Stimulated activated CD4-positive, alpha-beta T cell treated with anti-CD3 and anti-CD28 coated beads, Interleukin-15, amount 100 ng/mL, for 48 hours (primary cell): ENCODE data around the gene CASR.

Experiments
- DNase-seq, 2 donors: peaks; one replicate each; pipeline ENCODE4 v3.0.0-alpha.2; 2020; ENCODE audit warnings: low read depth in 2 of 2

CASR gene

DNA sequence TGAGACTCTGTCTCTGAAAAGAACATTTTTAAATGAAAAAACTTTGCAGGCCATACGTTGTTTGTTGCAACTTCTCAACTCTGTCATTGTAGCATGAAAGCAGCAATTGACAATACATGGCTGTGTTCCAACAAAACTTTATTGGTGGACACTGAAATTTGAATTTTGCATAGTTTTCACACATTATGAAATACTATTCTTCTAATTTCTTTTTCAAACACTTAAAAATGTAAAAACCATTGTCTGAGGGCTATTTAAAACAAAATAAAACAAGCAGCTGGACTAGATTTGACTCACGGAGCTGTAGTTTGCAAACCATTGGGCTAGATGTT, 123.1 kb downstream of the CASR start:
- DNase-seq = no peak

DNA sequence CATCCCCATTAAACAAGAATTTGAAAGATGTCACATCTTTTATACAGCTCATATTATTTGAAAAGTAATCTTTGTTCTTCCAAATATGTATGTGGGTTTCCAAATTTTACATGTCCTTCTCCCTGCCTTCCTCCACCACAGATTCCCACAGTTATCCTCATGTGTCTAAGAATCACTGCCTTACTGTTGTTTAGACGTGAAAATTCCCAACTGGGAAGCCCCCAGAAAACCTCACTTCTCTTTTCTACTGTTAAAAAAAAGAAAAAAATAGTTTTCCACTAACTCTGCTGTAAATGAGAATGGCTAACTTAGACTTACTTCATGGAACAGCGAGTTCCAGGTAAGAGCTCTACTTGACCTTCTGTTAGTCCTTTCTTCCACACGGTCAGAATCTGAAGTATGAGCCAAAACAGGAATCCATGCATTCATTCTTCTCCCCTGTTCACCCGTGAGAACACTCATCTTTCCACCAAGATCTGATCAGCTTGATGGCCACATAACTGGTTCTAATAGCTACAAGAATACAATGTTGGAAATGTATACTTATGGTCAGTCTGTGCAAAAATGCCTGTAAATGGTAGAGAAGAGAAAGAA, 123.7 kb downstream of the CASR start:
- DNase-seq = no peak

DNA sequence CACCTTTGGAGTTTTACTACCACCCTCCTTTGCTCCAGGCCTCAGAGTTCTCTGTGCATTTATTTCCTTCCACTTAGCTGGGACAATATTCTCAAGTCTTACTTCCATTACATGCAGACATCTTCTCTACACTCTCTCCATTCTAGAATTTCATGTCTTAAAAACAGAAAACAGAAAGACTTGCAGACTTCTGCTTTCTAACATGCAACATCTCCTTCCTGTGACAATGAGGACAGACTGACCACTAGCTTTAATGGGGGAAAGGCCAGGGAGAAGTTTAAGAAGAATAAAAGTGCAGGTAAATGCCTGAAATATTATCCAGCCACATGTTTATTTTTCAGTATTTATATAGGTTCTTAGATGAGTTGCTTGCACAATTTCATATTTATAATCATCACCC, 124.5 kb downstream of the CASR start:
- DNase-seq = no peak

DNA sequence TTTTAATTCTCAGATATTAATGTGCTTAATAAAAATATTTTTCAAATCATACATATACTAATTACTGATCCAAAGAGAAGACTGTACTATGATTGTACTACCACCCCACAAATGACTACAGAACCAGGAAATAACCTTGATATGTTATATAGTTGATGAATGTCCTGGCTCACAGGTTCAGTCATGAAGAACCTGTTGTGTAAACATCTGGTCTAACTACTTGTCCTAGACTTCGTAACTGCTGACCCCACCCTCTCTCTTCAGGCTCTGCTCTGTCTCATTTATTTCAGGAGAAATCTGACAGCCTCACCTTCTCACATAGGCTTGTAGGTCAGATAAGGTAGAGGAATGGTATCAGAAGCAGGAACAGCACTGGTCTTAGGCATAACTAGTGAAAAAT, 126.9 kb downstream of the CASR start:
- DNase-seq = no peak

DNA sequence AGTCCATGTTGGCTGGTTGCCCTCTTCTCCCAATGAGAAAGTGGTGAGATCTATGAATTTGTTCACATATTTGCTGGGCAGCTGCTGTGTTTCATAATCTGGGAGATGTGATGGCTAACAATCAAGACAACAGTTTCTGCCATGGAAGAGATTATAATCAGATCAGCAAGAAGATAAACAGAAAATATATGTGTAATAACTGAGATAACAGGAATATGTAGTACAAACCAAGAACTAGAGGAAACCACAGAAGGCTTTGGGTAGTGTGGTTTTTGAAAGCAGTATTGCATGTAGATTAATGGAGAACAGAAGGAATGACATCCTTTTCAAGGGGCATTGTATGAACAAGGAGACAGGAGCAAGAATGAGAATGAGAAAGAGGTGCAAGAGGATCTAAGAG, 129.4 kb downstream of the CASR start:
- DNase-seq = no peak

DNA sequence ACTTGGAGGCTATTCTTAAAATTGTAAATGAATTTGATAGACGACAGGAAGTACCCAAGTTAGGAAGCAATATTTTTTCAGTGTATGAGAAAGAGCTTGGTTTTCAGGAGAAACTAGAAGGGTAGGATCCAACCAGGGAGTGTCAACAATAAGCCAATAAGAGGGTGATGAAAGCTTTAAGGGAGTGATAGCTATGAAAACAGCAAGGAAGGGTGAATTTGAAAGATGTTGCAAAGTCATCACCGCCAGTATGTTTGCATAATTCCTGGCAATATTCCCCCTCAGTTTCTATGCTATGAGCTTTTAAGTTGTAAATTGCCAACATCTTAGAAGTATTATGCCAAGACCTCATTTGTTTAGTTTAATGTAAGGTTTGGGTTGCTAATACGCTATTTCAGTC, 129.8 kb downstream of the CASR start:
- no peak for DNase-seq

DNA sequence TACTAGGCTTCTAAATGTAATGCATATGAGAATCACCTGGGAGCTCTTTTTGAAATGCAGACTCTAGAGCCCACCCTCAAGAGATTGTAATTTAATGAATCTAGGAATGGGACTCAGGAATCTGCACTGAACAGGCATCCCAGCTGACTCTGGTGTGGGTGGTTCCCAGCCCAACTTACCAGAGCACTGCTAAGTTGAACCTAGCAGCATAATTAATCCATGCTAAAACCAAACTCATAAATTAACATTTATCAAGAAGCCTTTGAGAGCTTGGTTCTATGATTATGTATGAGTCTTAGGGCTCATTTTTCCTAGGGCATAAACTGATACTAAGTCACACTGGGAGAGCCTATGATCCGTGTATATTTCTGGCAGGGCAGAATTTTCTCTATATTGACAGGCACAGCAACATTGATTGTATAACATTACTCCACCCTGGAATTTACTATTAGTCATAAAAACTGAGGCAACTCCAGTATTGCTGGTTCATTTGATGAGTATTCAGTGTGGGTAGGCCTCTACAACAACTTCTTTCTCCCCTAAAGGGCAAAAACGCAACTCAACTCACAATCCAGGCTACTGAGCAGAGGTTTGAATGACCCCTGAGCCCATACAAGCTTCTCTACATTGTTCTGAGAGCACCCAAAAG, 130.9 kb downstream of the CASR start:
- no peak for DNase-seq

DNA sequence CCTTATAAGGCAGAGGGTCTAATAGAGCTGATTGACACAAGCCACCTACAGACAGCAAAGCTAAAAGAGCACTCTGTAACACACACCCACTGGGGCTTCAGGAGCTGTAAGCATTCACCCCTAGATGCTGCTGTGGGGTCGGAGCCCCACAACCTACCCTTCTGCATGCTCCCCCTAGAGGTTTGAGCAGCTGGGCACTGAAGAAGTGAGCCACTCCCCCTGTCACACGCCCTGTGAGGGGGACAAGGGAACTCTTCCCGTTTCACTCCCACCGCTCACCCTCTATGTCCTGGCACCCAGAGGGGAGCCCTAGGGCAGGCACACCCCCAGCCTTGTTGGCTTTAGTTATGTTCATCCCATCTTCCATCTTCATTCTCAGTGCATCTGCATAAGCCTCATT, 132.2 kb downstream of the CASR start:
- DNase-seq = no peak

DNA sequence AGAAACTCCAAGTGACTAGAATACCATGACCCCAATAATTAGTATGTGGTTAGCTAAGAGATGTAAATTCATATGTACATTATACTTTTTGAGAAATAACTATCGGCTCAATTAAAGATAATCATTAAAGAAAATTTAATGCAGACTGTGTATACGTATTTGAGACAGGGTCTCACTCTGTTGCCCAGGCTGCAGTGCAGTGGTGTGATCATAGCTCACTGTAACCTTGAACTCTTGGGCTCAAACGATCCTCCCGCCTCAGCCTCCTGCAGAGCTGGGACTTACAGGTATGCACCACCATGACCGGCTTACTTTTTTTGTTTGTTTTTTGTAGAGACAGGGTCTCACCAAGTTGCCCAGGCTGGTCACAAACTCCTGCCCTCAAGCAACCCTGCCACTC, 132.9 kb downstream of the CASR start:
- no peak for DNase-seq

DNA sequence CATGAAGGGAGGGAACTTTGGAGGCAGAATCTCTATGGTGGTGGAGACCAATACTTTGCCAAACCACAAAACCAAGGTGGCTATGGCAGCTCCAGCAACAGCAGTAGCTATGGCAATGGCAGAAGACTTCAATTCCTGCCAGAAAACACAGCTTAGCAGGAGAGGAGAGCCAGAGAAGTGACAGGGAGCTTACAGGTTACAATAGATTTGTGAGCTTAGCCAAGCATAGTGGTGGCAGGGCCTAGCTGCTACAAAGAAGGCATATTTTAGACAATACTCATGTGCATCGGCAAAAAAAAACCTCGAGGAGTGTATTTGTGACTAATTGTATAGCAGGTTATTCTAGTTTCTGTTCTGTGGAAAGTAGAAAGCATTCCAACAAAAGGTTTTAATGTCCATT, 135.2 kb downstream of the CASR start:
- DNase-seq = no peak

DNA sequence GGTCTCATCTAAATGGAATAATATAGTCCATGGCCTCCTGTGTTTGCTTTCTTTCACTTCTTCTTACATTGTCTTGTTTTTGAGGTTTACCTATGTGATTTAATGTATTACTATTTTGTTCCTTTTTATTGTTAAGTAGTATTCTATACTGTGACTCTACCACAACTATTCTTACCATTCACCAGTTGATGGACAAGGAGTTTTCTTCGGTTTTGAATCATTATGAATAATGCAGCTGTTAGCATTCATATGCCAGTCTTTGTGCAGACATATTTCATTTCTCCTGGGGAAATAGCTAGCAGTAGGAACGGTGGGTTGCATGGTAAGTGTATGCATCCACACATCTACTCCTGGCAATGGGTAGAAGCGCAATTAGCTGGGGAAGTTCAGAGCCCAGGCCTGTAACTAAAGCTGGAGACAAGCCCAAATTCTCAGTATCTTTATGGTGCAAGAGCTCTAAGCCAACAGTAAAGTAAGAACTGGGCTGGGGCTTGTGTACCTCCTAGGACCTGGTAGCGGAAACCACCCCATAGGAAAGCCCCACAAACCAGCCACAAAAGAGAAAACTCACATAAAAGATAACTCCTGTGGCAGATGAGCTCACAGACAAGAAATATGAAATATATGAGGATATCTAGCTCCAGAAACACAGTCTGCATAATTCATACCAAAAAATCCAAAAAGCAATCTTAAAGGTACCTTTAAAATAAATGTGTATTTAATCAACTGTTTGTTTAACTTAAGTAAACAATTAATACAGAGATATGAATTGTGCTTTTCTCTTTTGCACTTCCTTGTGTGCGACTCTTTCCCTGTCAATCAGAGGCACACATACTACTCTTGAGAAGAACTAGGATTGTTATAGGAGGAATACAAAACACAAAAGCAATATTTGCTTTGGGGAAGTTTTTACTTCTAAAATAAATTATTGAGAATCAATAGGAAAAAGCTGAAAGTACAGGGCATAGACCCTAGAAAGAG, 138.9 kb downstream of the CASR start:
- no peak for DNase-seq

DNA sequence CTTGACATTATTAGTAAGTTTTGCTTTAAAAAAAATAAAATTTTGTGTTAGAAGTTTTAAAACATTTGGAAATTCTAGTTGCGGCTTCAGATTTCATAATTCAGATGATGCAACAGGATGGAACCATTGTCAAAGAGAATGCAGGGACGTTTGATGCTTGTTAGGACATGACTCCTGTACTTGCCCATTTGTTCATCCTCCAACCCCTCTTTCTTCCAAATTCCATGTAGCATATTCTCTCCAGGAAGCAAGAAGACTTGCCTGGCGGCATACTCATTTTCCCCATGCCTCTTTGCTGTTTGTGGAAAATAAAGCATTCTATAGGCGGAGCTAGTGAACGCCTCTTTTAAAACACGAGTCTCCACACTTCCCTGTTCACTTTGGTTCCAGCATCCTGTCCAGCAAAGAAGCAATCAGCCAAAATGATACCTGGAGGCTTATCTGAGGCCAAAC, 141.4 kb downstream of the CASR start, which contains the start of gene CSTA:
Gene CSTA, plus strand, starts transcription at position 378 of the 453 bp plus-strand sequence. Its CDS starts 45 bp downstream, at position 423.
- no peak for DNase-seq

DNA sequence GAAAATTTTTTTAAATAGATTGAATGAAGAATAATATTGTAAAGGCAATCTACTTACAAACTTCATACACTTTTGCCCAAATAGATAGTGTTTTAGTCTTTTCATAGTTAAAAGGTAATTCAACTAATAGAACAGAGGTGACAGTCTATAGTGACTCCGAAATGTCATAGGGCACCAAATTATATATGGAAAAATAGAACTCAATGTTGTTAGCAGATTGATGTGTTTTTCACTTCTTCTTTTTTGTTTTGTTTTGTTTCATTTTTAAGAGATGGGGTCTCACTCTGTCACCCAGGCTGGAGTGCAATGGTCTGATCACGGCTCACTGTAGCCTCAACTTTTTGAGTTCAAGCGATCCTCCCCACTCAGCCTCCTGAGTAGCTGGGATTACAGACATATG, 142.3 kb downstream of the CASR start:
- DNase-seq = no peak

DNA sequence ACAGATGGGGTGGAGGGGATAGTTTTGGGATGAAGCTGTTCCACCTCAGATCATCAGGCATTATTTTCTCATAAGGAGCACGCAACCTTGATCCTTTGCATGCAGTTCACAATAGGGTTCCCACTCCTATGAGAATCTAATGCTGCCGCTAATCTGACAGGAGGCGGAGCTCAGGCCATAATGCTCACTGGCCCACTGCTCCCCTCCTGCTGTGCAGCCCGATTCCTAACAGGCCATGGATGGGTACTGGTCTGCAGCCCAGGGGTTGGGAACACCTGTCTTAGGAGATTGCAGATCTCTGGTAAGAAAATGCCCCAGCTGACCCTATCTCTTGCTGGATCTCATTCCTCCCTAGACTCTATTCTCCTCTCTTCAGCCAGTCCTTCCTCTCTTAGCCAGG, 148.4 kb downstream of the CASR start:
- no peak for DNase-seq

DNA sequence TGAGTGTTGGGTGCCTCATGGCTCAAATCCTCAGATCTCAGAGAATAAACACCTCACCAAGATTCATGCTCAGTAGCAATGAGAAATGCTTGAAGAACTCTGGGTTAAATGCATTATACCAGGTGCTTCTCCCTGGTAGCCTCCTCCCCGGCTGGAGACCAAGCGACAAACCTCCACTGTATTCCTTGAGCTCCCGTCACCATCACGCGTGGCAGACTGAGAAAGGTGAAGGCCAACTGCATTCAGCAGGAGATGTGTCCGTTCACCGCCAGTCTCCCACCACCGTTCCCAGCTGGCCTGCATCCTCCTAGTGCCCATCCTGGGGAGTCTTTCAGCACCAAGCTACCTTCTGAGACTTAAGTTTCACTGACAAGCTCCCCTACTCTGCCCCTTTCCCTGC, 149.1 kb downstream of the CASR start:
- no peak for DNase-seq
